GM12878 (cell line): ENCODE measurements around the gene CLSTN2. TPM values are rescaled to one million over a fixed set of nuclear protein-coding genes. Genes with fewer than 3 reads are reported as not detected.

Experiments used
- ATAC-seq: fragments of 200-7000 bp; cut with Tn5 transposase; 3 replicates; pipeline ENCODE4 v1.9.1; 2020; ENCODE audit warnings: mild to moderate bottlenecking, moderate library complexity
- BruUV-seq: library from RNA; stranded (reverse); fragments of 400-500 nt; replicated peaks from 2 replicates; lab custom pipeline; 2021; lab: Mats Ljungman, UMichigan
- CTCF ChIA-PET: fragments of 300-600 bp; sonication (Branson Sonifier 250); formaldehyde crosslinking; extraction: SDS; loops from one replicate; lab custom pipeline; 2021; ENCODE audit warnings: inconsistent platforms; lab: Yijun Ruan, JAX
- POLR2A ChIA-PET: fragments of 350-600 bp; formaldehyde crosslinking; extraction: SDS; loops from one replicate; lab custom pipeline; 2021; ENCODE audit warnings: inconsistent platforms; lab: Charles Lee
- RAD21 ChIA-PET: fragments of 300-600 bp; sonication (Branson Sonifier 250); formaldehyde crosslinking; loops from one replicate; lab custom pipeline; 2023; ENCODE audit warnings: antibody characterized with exemption; ENCODE audit not compliant: unreplicated experiment; lab: Charles Lee
- SMC1A ChIA-PET: fragments of 300-600 bp; sonication (Branson Sonifier 250); formaldehyde crosslinking; loops from one replicate; lab custom pipeline; 2023; ENCODE audit not compliant: unreplicated experiment, uncharacterized antibody; lab: Charles Lee
- DNase-seq: peaks from one replicate; pipeline ENCODE4 v3.0.0-alpha.2; 2011; ENCODE audit warnings: low read depth, low spot score
- FAIRE-seq: peaks from 3 replicates; lab custom pipeline; 2011; peaks lifted over from hg19 to GRCh38; lab: Jason Lieb, UNC
- H2AFZ ChIP-seq: 2 replicates; pipeline ENCODE4 v1.6.0; 2011; ENCODE audit warnings: low read depth, low read length, control low read depth; ENCODE audit not compliant: control insufficient read depth
- H3K27ac ChIP-seq: 2 replicates; pipeline ENCODE4 v1.5.1; 2011; ENCODE audit warnings: control low read depth; ENCODE audit not compliant: control insufficient read depth, insufficient read depth
- H3K27me3 ChIP-seq, 2 experiments: replicated peaks in 1 of 2; 2 replicates each; pipeline versions ENCODE4 v1.6.0 to v1.6.1; 2011; ENCODE audit warnings: low read length in 1 of 2; ENCODE audit not compliant: control insufficient read depth in 2 of 2, insufficient read depth in 2 of 2
- H3K36me3 ChIP-seq, 2 experiments: 2 replicates each; pipeline ENCODE4 v1.5.1; 2011; ENCODE audit warnings: low read length in 1 of 2; ENCODE audit not compliant: control insufficient read depth in 2 of 2, insufficient read depth in 2 of 2
- H3K4me1 ChIP-seq: 2 replicates; pipeline ENCODE4 v1.6.1; 2011; ENCODE audit warnings: mild to moderate bottlenecking, low read length, moderate library complexity, mixed read lengths; ENCODE audit not compliant: control insufficient read depth, insufficient read depth
- H3K4me2 ChIP-seq: 2 replicates; pipeline ENCODE4 v1.6.0; 2011; ENCODE audit warnings: control low read depth; ENCODE audit not compliant: control insufficient read depth, insufficient read depth
- H3K4me3 ChIP-seq: fragments of 200-600 bp; sonication (generic); 2 replicates; pipeline ENCODE4 v1.5.1; 2016
- H3K79me2 ChIP-seq: 2 replicates; pipeline ENCODE4 v1.6.0; 2011; ENCODE audit warnings: low read length; ENCODE audit not compliant: control insufficient read depth, insufficient read depth
- H3K9ac ChIP-seq: 2 replicates; pipeline ENCODE4 v1.8.0; 2011; ENCODE audit warnings: low read length, control low read depth, mixed read lengths; ENCODE audit not compliant: control insufficient read depth, insufficient read depth
- H3K9me3 ChIP-seq: replicated peaks from 3 replicates; pipeline ENCODE4 v1.5.1; 2011; ENCODE audit warnings: mild to moderate bottlenecking, low read length; ENCODE audit not compliant: control insufficient read depth, insufficient read depth
- H4K20me1 ChIP-seq: 2 replicates; pipeline ENCODE4 v1.6.0; 2011; ENCODE audit not compliant: control insufficient read depth, insufficient read depth
- NFYA ChIP-seq: IDR thresholded peaks from 2 replicates; pipeline ENCODE4 v1.6.1; 2011; ENCODE audit warnings: low read depth, mild to moderate bottlenecking, low read length, improper control_type of control experiment, borderline replicate concordance
- PML ChIP-seq: IDR thresholded peaks from 2 replicates; pipeline ENCODE4 v1.6.1; 2012; ENCODE audit warnings: low read length, inconsistent platforms
- RFX5 ChIP-seq: IDR thresholded peaks from 2 replicates; pipeline ENCODE4 v1.6.1; 2011; ENCODE audit warnings: low read depth, low read length, improper control_type of control experiment
- SMC3 ChIP-seq: IDR thresholded peaks from 2 replicates; pipeline ENCODE4 v1.6.1; 2011; ENCODE audit warnings: low read length, improper control_type of control experiment, borderline replicate concordance
- TBL1XR1 ChIP-seq: IDR thresholded peaks from 2 replicates; pipeline ENCODE4 v1.6.1; 2012; ENCODE audit warnings: low read depth, low read length, improper control_type of control experiment
- WGBS: methylation state at CpG from one replicate; pipeline ENCODE4 v1.1.6; 2016; ENCODE audit warnings: low lambda C conversion rate; ENCODE audit not compliant: insufficient replicate concordance, insufficient coverage; ENCODE audit errors: missing lambda C conversion rate; 5-methylcytosine and 5-hydroxymethylcytosine counted together
- in situ Hi-C: fragments of 300-500 bp; cut with MboI; formaldehyde crosslinking; loops from 9 replicates; pipeline ENCODE4 v1.14.3; 2018; ENCODE audit warnings: mixed read lengths
- intact Hi-C: fragments of 100-400 bp; cut with micrococcal nuclease; formaldehyde crosslinking; loops from one replicate; pipeline ENCODE4 v1.14.2; 2022; ENCODE audit not compliant: unreplicated experiment
- polyA plus RNA-seq, 11 experiments: library from polyadenylated mRNA; depleted of rRNA in 4 of 11; unstranded in 6 of 11; stranded (reverse) in 5 of 11; fragments of >200 nt; fragmentation: Nextera tagmentation in 4 of 11; fragmentation: Illumina TruSeq in 1 of 11; extraction: Ambion mirVana in 4 of 11; extraction: Trizol in 1 of 11; gene quantifications; 1 replicate in 1 of 11; 2 replicates in 10 of 11; pipeline versions ENCODE4 v1.2.1 to v1.2.3, GENCODE V29; 2011 to 2016; ENCODE audit warnings: inconsistent platforms in 2 of 11, missing spikeins in 2 of 11, low read depth in 1 of 11
- total RNA-seq, 4 experiments: library from RNA; depleted of rRNA in 3 of 4; stranded (reverse); fragments of >200 nt in 3 of 4; fragmentation: Illumina TruSeq in 1 of 4; extraction: Trizol in 1 of 4; gene quantifications; 2 replicates each; pipeline versions ENCODE4 v1.2.1 to v1.2.3, GENCODE V29; 2013 to 2021
- TF ChIP-seq, protein P1 (sequence below): IDR thresholded peaks from 2 replicates; pipeline ENCODE4 v1.6.1; 2012; ENCODE audit warnings: improper control_type of control experiment, low read depth, low read length; ENCODE audit not compliant: insufficient replicate concordance
- TF ChIP-seq, protein P2 (sequence below): IDR thresholded peaks from 2 replicates; pipeline ENCODE4 v1.6.1; 2012; ENCODE audit warnings: low read length, inconsistent platforms
- TF ChIP-seq, protein P3 (sequence below): fragments of 450-650 bp; IDR thresholded peaks from 2 replicates; pipeline ENCODE4 v1.6.1; 2016; ENCODE audit warnings: mild to moderate bottlenecking
- TF ChIP-seq, protein P4 (sequence below): fragments of 450-650 bp; IDR thresholded peaks from 2 replicates; pipeline ENCODE4 v1.6.1; 2017; ENCODE audit warnings: antibody characterized with exemption, mild to moderate bottlenecking, moderate library complexity
- TF ChIP-seq, protein P5 (sequence below): IDR thresholded peaks from 2 replicates; pipeline ENCODE4 v1.6.1; 2011; ENCODE audit warnings: low read depth, low read length, improper control_type of control experiment, borderline replicate concordance

Gene CLSTN2
- total and polyA plus RNA-seq, 10 of the 15 experiments (the other 5 are each of a cell fraction or from before 2014, with no cell fraction given), result under 0.01 to 0.10 (median under 0.01) TPM; not detected in 5

DNA sequence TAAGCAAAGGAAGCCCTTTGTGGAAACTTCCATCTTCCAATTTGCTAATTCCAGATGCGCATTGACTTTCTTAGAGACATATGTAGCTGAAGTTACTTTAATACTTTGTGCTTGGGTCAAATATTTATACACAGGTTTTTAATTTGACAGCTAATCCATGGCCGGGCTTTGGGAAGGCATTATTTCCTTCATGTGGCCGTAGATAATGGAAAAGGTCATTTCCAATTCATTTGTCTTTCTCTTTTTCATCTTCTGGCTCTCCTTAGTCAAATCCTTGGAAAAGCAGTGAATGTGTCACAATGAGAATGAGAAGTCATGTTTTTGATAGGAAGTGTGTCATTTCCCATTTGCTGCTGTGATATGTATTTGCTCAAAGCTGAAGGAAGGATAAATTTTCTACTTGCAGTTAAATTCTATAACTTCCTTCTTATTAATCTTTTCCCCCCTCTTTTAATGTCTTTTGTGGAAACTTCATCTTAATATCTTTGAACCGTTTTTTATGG lies 323.3 kb downstream of the CLSTN2 start (continued):
- TF ChIP-seq, protein P1, sequence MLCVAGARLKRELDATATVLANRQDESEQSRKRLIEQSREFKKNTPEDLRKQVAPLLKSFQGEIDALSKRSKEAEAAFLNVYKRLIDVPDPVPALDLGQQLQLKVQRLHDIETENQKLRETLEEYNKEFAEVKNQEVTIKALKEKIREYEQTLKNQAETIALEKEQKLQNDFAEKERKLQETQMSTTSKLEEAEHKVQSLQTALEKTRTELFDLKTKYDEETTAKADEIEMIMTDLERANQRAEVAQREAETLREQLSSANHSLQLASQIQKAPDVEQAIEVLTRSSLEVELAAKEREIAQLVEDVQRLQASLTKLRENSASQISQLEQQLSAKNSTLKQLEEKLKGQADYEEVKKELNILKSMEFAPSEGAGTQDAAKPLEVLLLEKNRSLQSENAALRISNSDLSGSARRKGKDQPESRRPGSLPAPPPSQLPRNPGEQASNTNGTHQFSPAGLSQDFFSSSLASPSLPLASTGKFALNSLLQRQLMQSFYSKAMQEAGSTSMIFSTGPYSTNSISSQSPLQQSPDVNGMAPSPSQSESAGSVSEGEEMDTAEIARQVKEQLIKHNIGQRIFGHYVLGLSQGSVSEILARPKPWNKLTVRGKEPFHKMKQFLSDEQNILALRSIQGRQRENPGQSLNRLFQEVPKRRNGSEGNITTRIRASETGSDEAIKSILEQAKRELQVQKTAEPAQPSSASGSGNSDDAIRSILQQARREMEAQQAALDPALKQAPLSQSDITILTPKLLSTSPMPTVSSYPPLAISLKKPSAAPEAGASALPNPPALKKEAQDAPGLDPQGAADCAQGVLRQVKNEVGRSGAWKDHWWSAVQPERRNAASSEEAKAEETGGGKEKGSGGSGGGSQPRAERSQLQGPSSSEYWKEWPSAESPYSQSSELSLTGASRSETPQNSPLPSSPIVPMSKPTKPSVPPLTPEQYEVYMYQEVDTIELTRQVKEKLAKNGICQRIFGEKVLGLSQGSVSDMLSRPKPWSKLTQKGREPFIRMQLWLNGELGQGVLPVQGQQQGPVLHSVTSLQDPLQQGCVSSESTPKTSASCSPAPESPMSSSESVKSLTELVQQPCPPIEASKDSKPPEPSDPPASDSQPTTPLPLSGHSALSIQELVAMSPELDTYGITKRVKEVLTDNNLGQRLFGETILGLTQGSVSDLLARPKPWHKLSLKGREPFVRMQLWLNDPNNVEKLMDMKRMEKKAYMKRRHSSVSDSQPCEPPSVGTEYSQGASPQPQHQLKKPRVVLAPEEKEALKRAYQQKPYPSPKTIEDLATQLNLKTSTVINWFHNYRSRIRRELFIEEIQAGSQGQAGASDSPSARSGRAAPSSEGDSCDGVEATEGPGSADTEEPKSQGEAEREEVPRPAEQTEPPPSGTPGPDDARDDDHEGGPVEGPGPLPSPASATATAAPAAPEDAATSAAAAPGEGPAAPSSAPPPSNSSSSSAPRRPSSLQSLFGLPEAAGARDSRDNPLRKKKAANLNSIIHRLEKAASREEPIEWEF, result no peak
- TF ChIP-seq, protein P2, sequence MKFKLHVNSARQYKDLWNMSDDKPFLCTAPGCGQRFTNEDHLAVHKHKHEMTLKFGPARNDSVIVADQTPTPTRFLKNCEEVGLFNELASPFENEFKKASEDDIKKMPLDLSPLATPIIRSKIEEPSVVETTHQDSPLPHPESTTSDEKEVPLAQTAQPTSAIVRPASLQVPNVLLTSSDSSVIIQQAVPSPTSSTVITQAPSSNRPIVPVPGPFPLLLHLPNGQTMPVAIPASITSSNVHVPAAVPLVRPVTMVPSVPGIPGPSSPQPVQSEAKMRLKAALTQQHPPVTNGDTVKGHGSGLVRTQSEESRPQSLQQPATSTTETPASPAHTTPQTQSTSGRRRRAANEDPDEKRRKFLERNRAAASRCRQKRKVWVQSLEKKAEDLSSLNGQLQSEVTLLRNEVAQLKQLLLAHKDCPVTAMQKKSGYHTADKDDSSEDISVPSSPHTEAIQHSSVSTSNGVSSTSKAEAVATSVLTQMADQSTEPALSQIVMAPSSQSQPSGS, result no peak
- TF ChIP-seq, all 136 proteins: peak for 0

DNA sequence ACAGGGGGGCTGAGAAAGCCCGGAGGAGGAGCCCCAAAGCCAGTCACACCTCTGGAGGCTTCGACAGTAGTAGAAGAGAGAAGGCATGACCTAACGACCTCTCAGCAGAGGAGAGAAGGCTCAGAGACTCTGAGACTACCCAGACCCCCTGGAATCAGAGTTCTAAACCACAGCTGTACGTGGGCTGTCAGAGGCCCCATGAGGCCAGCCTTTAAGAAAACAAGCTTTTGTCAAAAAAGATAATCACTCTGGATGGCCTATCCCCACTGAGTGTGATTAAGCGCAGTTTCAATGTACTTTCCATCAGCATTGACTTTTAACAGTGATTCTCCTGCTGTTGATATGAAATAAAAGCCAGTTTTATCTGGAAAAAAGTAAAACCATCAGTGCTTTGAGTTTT lies 330.3 kb downstream of the CLSTN2 start:
- no peak overlapping the region for H3K4me3 ChIP-seq
- DNase-seq (no peak), FAIRE-seq (no peak), ATAC-seq (no peak)
- POLR2A ChIA-PET, result no interaction called here
- intact Hi-C loops, result no loop called here
- no peaks in the 10 kb centered on the region for H3K36me3 ChIP-seq
- RAD21 ChIA-PET, result no interaction called here
- H3K27ac ChIP-seq, result no peak overlapping the region
- H3K27me3 ChIP-seq, result peaks cover 0 to 3% of the 10 kb centered on the region in 2 experiments; a peak in 1 of 4 replicates
- CTCF ChIA-PET, result interaction anchor here (0.6 kb wide), 1 partner anchor 1153 kb away, joined by 3 read pairs; no protein-coding TSS in a partner anchor
- no peaks in the 10 kb centered on the region for H3K9me3 ChIP-seq
- no peak overlapping the region for H3K9ac ChIP-seq
- no peaks in the 10 kb centered on the region for H3K4me1 ChIP-seq
- SMC1A ChIA-PET, result no interaction called here
- no TSS peak for BruUV-seq
- no peaks in the 10 kb centered on the region for H3K79me2 ChIP-seq
- in situ Hi-C loops, result no loop called here
- 6% methylated on average over 5 of the region's 5 CpGs for WGBS
- no peaks in the 10 kb centered on the region for H4K20me1 ChIP-seq
- no peak overlapping the region for H3K4me2 ChIP-seq
- no peak overlapping the region for H2AFZ ChIP-seq
- TF ChIP-seq NFYA, result no peak
- TF ChIP-seq PML, result no peak
- TF ChIP-seq RFX5, result no peak
- TF ChIP-seq TBL1XR1, result no peak
- TF ChIP-seq, protein P3, sequence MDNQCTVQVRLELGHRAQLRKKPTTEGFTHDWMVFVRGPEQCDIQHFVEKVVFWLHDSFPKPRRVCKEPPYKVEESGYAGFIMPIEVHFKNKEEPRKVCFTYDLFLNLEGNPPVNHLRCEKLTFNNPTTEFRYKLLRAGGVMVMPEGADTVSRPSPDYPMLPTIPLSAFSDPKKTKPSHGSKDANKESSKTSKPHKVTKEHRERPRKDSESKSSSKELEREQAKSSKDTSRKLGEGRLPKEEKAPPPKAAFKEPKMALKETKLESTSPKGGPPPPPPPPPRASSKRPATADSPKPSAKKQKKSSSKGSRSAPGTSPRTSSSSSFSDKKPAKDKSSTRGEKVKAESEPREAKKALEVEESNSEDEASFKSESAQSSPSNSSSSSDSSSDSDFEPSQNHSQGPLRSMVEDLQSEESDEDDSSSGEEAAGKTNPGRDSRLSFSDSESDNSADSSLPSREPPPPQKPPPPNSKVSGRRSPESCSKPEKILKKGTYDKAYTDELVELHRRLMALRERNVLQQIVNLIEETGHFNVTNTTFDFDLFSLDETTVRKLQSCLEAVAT, result no peak
- TF ChIP-seq SMC3, result no peak
- TF ChIP-seq, protein P4, sequence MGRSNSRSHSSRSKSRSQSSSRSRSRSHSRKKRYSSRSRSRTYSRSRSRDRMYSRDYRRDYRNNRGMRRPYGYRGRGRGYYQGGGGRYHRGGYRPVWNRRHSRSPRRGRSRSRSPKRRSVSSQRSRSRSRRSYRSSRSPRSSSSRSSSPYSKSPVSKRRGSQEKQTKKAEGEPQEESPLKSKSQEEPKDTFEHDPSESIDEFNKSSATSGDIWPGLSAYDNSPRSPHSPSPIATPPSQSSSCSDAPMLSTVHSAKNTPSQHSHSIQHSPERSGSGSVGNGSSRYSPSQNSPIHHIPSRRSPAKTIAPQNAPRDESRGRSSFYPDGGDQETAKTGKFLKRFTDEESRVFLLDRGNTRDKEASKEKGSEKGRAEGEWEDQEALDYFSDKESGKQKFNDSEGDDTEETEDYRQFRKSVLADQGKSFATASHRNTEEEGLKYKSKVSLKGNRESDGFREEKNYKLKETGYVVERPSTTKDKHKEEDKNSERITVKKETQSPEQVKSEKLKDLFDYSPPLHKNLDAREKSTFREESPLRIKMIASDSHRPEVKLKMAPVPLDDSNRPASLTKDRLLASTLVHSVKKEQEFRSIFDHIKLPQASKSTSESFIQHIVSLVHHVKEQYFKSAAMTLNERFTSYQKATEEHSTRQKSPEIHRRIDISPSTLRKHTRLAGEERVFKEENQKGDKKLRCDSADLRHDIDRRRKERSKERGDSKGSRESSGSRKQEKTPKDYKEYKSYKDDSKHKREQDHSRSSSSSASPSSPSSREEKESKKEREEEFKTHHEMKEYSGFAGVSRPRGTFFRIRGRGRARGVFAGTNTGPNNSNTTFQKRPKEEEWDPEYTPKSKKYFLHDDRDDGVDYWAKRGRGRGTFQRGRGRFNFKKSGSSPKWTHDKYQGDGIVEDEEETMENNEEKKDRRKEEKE, result no peak
- TF ChIP-seq, protein P5, sequence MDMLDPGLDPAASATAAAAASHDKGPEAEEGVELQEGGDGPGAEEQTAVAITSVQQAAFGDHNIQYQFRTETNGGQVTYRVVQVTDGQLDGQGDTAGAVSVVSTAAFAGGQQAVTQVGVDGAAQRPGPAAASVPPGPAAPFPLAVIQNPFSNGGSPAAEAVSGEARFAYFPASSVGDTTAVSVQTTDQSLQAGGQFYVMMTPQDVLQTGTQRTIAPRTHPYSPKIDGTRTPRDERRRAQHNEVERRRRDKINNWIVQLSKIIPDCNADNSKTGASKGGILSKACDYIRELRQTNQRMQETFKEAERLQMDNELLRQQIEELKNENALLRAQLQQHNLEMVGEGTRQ, result no peak
